Progenitor cell of endocrine pancreas (in vitro differentiated cells): ENCODE data around the gene ZNRF3. TPM values are rescaled to one million over a fixed set of nuclear protein-coding genes. Genes with fewer than 3 reads are reported as not detected.

ENCODE experiments used
- DNase-seq: peaks from one replicate; pipeline ENCODE4 v3.0.0; 2021; ENCODE audit warnings: low spot score; ENCODE audit not compliant: unreplicated experiment
- H3K27ac Mint-ChIP-seq: 2 replicates; pipeline ENCODE4 v1.8.0; 2021; ENCODE audit warnings: mild to moderate bottlenecking, moderate library complexity, mixed read lengths
- H3K27me3 Mint-ChIP-seq: 2 replicates; pipeline ENCODE4 v1.8.0; 2021; ENCODE audit warnings: mixed read lengths
- H3K36me3 Mint-ChIP-seq: 2 replicates; pipeline ENCODE4 v1.8.0; 2022; ENCODE audit warnings: mixed read lengths; ENCODE audit not compliant: insufficient read depth
- H3K4me1 Mint-ChIP-seq: 2 replicates; pipeline ENCODE4 v1.8.0; 2021; ENCODE audit warnings: low read depth, mixed read lengths
- H3K4me3 Mint-ChIP-seq: 2 replicates; pipeline ENCODE4 v1.8.0; 2021; ENCODE audit warnings: low read depth, mild to moderate bottlenecking, moderate library complexity, mixed read lengths
- H3K9me3 Mint-ChIP-seq: 2 replicates; pipeline ENCODE4 v1.8.0; 2021; ENCODE audit warnings: low read depth, mixed read lengths
- total RNA-seq: library from RNA; stranded (reverse); gene quantifications from 2 replicates; pipeline ENCODE4 v1.2.1, GENCODE V29; 2021
- TF ChIP-seq, protein P1 (sequence below): fragments of 200-600 bp; sonication (generic); IDR thresholded peaks from one replicate; pipeline ENCODE4 v1.5.0; 2021; ENCODE audit warnings: antibody characterized with exemption, mild to moderate bottlenecking; ENCODE audit not compliant: unreplicated experiment

The ZNRF3 gene
- total RNA-seq, 1 donor from 2014 or later: 7.5 TPM

DNA sequence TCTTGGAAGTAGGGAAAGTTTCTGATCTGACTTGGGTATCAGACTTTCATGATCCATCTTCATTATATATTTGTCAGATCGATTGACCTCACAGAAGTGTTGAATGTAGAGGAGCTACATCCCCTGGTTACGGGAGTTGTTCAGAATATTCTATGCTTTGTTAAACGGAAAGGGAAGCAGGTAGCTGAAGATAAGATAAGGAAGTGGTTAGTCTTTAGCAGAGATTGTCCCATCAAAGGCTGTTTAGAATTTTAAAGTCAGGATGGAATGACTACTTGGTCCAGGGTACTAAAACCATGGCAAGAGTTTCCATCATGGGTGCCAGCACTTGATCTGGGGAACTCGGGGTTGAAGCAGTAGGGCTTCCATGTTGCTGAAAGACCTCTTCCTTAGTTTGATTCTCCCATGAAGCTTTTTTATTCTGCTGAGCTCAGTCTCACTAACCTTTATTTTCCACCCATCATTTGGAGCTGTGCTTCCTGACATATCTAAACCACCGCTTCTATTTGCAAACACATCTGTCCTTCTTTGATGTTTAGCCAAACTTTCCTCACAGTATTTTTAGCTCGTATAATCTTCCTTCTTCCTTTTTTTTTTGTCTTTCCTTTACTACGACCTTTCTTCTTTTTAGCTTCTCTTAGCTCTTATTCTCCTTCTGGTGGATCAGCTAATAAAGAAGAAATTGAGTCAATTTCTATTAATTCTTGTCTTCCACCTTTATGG is 182.3 kb downstream of the ZNRF3 start:
- Mint-ChIP-seq H3K9me3 (no peaks in the 10 kb centered on the region), H3K36me3 (no peaks in the 10 kb centered on the region), H3K27ac (no peak overlapping the region), H3K27me3 (peaks cover 50% of the 10 kb centered on the region), H3K4me3 (no peak overlapping the region), H3K4me1 (peaks cover 9% of the 10 kb centered on the region)
- no peak for DNase-seq
- TF ChIP-seq, protein P1, sequence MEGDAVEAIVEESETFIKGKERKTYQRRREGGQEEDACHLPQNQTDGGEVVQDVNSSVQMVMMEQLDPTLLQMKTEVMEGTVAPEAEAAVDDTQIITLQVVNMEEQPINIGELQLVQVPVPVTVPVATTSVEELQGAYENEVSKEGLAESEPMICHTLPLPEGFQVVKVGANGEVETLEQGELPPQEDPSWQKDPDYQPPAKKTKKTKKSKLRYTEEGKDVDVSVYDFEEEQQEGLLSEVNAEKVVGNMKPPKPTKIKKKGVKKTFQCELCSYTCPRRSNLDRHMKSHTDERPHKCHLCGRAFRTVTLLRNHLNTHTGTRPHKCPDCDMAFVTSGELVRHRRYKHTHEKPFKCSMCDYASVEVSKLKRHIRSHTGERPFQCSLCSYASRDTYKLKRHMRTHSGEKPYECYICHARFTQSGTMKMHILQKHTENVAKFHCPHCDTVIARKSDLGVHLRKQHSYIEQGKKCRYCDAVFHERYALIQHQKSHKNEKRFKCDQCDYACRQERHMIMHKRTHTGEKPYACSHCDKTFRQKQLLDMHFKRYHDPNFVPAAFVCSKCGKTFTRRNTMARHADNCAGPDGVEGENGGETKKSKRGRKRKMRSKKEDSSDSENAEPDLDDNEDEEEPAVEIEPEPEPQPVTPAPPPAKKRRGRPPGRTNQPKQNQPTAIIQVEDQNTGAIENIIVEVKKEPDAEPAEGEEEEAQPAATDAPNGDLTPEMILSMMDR: no peak

DNA sequence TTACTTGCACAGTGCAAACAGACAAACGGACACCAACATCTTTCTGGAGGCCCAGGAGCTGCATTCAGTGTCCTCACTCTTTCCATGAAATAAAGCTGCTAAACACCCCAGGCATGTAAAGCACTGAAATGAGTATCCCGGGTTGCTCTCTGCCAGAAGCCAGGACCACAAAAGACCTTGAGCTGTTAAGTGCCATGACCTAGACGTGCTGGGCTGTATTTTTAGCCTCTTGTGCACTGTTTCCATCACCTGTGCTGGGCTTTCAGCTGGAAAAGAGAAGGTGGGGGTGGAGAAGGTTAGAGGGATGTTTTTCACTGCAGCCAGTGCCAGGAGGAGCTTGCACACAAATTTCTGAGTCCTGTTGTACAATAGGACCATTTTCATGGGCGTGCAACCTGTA is 186.1 kb downstream of the ZNRF3 start:
- TF ChIP-seq, protein P1: no peak
- DNase-seq: no peak

DNA sequence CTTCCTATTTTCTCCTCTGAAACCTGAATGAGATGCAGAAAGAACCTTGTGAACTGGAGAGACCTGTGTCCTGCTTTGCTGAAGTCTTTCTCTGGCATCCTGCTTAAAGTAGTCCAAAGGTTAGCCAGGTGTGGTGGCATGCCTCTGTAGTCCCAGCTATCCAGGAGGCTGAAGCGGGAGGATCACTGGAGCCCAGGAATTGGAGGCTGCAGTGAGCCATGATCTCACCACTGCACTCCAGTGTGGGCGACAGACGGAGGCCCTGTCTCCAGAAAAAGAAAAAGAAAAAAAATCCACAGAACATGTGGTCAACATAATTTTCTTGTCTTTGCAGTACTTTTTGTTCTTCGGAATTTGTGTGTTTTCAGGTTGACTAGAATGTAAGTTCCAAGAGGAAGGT is 187.1 kb downstream of the ZNRF3 start:
- peaks cover 59% of the 10 kb centered on the region for H3K27me3 Mint-ChIP-seq
- no peak for DNase-seq
- no peaks in the 10 kb centered on the region for H3K36me3 Mint-ChIP-seq
- H3K27ac Mint-ChIP-seq: peak overlapping the region; percentile 45
- TF ChIP-seq, protein P1: no peak
- peaks cover 17% of the 10 kb centered on the region for H3K4me1 Mint-ChIP-seq
- peak overlapping the region; percentile 60 for H3K4me3 Mint-ChIP-seq
- no peaks in the 10 kb centered on the region for H3K9me3 Mint-ChIP-seq

More for the DNA sequence above, 186.1 kb downstream of the ZNRF3 start:
- H3K4me1 Mint-ChIP-seq: peaks cover 21% of the 10 kb centered on the region
- peaks cover 53% of the 10 kb centered on the region for H3K27me3 Mint-ChIP-seq
- no peak overlapping the region for H3K27ac Mint-ChIP-seq
- no peaks in the 10 kb centered on the region for H3K36me3 Mint-ChIP-seq
- no peaks in the 10 kb centered on the region for H3K9me3 Mint-ChIP-seq
- H3K4me3 Mint-ChIP-seq: no peak overlapping the region

DNA sequence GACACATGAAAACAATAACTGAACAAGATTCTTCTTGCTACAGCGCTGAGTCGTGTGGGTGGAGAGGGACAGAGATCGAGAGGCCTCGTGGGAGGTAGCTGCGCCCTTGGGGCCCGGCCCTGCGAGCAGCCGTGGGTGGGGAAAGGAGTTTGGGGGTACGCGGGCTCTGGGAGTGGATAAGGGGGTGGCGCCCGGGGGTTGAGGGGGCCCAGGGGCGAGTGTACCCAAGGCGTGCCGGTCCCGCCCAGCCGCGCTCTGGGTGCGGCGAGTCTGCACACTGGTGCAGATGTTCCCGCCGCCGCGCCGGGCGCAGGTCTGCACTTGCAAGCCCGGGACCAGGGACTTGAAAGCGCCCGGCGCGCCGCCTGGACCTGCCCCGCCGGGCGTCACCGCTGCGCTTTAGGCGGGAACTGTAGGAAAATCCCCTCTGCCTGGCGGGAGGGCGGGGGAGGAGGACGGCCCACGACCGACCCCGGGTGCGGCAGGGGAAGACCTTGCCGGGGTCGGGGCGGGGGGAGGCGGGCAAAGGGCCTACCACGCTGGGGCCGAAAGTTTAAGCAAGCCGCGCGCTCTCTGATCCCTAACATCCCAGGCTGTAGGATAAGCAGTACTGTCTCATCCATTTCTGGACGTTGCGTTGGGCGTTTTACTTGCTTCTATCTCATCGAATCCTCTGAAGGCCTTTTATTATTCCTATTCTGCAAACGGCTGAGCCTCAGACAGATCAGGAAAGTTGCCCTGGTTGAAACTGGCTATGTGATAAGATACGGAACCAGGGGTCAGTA is 188.1 kb downstream of the ZNRF3 start:
- Mint-ChIP-seq H3K4me3 (peak overlapping the region; percentile 73), H3K27ac (no peak overlapping the region), H3K4me1 (peaks cover 14% of the 10 kb centered on the region), H3K36me3 (peaks cover 2% of the 10 kb centered on the region), H3K9me3 (no peaks in the 10 kb centered on the region), H3K27me3 (peaks cover 60% of the 10 kb centered on the region)
- peak; percentile 39 for DNase-seq
- TF ChIP-seq, protein P1: no peak

DNA sequence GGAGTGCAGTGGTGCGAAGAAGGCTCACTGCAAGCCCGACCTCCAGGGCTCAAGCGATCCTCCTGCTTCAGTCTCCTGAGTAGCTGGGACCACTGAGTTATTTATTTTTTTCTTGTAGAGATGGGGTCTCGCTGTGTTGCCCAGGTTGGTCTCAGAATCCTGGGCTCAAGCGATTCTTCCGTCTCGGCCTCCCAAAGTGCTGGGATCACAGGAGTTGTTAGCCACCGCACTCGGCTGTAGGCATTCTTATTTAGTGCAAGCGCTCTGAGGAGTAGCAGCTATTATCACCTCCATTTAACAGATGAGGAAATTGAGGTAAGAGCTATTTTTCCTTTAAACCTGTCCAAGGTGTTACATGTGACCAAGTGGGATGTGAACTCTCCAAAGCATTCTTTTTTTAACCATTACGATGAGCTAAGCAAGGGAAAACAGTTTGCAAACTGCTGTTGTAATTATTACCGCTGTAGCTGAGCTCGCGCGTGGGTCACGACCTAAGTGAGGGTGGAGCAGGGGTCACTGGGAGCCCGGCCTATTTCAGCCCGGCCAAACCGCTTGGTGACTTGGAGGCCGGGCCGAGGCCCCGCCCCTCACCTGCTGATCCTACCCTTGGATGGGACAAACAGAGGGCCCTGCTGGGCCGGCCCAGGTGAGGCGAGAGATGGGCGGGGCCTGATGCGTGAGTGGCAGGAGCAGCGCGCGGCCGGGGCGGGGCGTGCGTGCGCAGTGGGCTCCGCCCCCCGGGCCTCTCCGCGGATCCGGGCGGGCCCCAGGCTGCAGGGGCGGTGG is 189.0 kb downstream of the ZNRF3 start:
- peaks cover 56% of the 10 kb centered on the region for H3K27me3 Mint-ChIP-seq
- no peaks in the 10 kb centered on the region for H3K9me3 Mint-ChIP-seq
- TF ChIP-seq, protein P1: no peak
- peak overlapping the region; percentile 49 for H3K27ac Mint-ChIP-seq
- peak overlapping the region; percentile 73 for H3K4me3 Mint-ChIP-seq
- H3K36me3 Mint-ChIP-seq: peaks cover 2% of the 10 kb centered on the region
- H3K4me1 Mint-ChIP-seq: peaks cover 13% of the 10 kb centered on the region
- DNase-seq: peak; percentile 96
